Activated CD8-positive, alpha-beta memory T cell treated with anti-CD3 and anti-CD28 coated beads, Interleukin-2, amount 10 ng/mL, durations not matched to agents 7 days and 5 days (primary cell): ENCODE measurements around the gene OR8I2. TPM values are rescaled to one million over a fixed set of nuclear protein-coding genes. Genes with fewer than 3 reads are reported as not detected.
"Not testable (repeated sequence)": the region's sequence is repeated elsewhere in the genome, so short reads cannot be mapped to it uniquely, and the experiment has no call there.

ENCODE experiments used
- ATAC-seq: fragments of 150-1000 bp; cut with Tn5 transposase; one replicate; pipeline ENCODE4 v1.10.0; 2021; ENCODE audit warnings: moderate library complexity
- CTCF ChIA-PET: fragments of 350-600 bp; sonication (Branson Sonifier 250); formaldehyde crosslinking; loops from one replicate; lab custom pipeline; 2021; ENCODE audit warnings: antibody characterized with exemption; lab: Charles Lee
- DNase-seq: peaks from one replicate; pipeline ENCODE4 v3.0.0-alpha.2; 2020
- H3K27ac Mint-ChIP-seq: one replicate; pipeline ENCODE4 v1.8.0; 2021; ENCODE audit warnings: mild to moderate bottlenecking, mixed read lengths
- H3K27me3 Mint-ChIP-seq: one replicate; pipeline ENCODE4 v1.8.0; 2021; ENCODE audit warnings: mixed read lengths
- H3K36me3 Mint-ChIP-seq: one replicate; pipeline ENCODE4 v1.8.0; 2021; ENCODE audit warnings: mild to moderate bottlenecking, mixed read lengths
- H3K4me1 Mint-ChIP-seq: one replicate; pipeline ENCODE4 v1.8.0; 2021; ENCODE audit warnings: mixed read lengths
- H3K4me3 Mint-ChIP-seq: one replicate; pipeline ENCODE4 v1.8.0; 2021; ENCODE audit warnings: mild to moderate bottlenecking, moderate library complexity, mixed read lengths
- H3K9me3 Mint-ChIP-seq: one replicate; pipeline ENCODE4 v1.8.0; 2022; ENCODE audit warnings: low read depth, mixed read lengths
- total RNA-seq, 2 experiments: library from RNA; stranded (reverse); gene quantifications; one replicate each; pipeline ENCODE4 v1.2.3, GENCODE V29; 2021

OR8I2 gene
- total RNA-seq, result not detected

- Mint-ChIP-seq H3K27me3 (no peaks in the 10 kb centered on the region), H3K4me1 (no peaks in the 10 kb centered on the region), H3K27ac (no peak within 1 kb of the TSS), H3K4me3 (no peak within 1 kb of the TSS), H3K9me3 (peaks cover 18% of the 10 kb centered on the region), H3K36me3 (no peaks in the 10 kb centered on the region)
- ATAC-seq (no peak), DNase-seq (no peak)
- CTCF ChIA-PET, result no interaction called here
Observed at GRCh38 chr11:56093008-56093407, at the start of gene OR8I2. Gene OR8I2 (plus strand): TSS chr11:56093308. CDS start chr11:56093308, 0 bp downstream.

DNA sequence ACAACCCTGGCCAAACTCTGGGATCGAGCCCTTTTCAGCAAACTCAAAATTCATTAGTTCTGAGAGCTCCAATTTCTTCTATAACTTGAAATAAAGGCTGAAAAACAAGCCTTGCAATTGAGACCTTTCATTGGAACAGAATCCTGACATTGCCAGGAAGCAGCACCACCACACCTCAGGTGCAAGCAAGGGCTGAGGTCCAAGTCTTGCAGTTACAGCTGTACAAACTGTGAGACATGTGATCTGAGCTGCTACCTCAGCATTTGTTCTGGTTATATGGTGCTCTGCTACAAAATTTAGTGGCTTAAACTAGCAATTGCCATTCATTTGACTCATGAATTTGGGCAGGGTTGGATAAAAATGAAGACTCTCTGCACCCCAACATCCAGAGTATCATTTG is 47.6 kb upstream of the OR8I2 start:
- Mint-ChIP-seq H3K36me3 (no peaks in the 10 kb centered on the region), H3K27me3 (no peaks in the 10 kb centered on the region), H3K4me3 (no peak overlapping the region), H3K27ac (no peak overlapping the region), H3K9me3 (peaks cover 8% of the 10 kb centered on the region), H3K4me1 (no peaks in the 10 kb centered on the region)
- CTCF ChIA-PET, result no interaction called here
- ATAC-seq (no peak), DNase-seq (no peak)

GRCh38 chr11:56048480-56048879 is 44.6 kb upstream of the OR8I2 start:
- Mint-ChIP-seq H3K36me3 (no peaks in the 10 kb centered on the region), H3K9me3 (peaks cover 5% of the 10 kb centered on the region), H3K27ac (no peak overlapping the region), H3K4me3 (no peak overlapping the region), H3K27me3 (no peaks in the 10 kb centered on the region), H3K4me1 (no peaks in the 10 kb centered on the region)
- DNase-seq (no peak), ATAC-seq (no peak)
- CTCF ChIA-PET, result no interaction called here

DNA sequence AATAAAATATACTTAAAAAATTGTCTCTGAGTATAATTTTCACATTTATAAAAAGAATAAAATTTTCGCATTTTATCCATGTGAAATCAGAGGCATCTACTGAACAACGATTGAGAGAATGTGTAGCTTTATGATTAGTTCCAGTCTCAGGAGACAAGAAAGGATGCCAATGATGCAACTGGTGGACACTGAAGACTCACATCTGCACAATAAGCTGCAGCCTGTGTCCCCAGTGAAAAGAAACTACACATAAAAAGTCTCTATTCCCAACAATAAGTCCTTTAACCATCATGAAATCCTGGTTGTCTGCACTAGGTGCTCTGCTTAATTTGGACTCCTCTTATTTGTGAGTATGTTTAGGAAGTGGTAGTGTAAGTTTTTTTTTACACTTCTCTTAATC is 43.6 kb upstream of the OR8I2 start:
- DNase-seq (no peak), ATAC-seq (no peak)
- Mint-ChIP-seq H3K27me3 (no peaks in the 10 kb centered on the region), H3K27ac (no peak overlapping the region), H3K9me3 (peaks cover 2% of the 10 kb centered on the region), H3K36me3 (no peaks in the 10 kb centered on the region), H3K4me3 (no peak overlapping the region), H3K4me1 (no peaks in the 10 kb centered on the region)
- CTCF ChIA-PET, result no interaction called here

GRCh38 chr11:56056366-56056765 is 36.7 kb upstream of the OR8I2 start:
- H3K27me3 Mint-ChIP-seq, H3K4me1 Mint-ChIP-seq, CTCF ChIA-PET, H3K27ac Mint-ChIP-seq, ATAC-seq, H3K36me3 Mint-ChIP-seq, DNase-seq, H3K4me3 Mint-ChIP-seq: not testable (repeated sequence)
- peaks cover 12% of the 10 kb centered on the region for H3K9me3 Mint-ChIP-seq

DNA sequence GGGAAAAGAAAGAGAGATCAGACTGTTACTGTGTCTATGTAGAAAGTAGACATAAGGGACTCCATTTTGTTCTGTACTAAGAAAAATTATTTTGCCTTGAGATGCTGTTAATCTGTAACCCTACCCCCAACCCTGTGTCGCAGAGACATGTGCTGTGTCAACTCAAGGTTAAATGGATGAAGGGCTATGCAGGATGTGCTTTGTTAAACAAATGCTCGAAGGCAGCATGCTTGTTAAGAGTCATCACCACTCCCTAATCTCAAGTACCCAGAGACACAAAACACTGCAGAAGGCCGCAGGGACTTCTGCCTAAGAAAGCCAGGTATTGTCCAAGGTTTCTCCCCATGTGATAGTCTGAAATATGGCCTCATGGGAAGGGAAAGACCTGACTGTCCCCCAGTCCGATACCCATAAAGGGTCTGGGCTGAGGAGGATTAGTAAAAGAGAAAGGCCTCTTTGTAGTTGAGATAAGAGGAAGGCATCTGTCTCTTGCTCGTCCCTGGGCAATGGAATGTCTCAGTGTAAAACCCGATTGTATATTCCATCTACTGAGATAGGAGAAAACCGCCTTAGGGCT is 35.4 kb upstream of the OR8I2 start:
- H3K9me3 Mint-ChIP-seq, result peaks cover 12% of the 10 kb centered on the region
- CTCF ChIA-PET, H3K36me3 Mint-ChIP-seq, H3K4me1 Mint-ChIP-seq, DNase-seq, H3K27me3 Mint-ChIP-seq, ATAC-seq, H3K4me3 Mint-ChIP-seq, H3K27ac Mint-ChIP-seq: not testable (repeated sequence)

DNA sequence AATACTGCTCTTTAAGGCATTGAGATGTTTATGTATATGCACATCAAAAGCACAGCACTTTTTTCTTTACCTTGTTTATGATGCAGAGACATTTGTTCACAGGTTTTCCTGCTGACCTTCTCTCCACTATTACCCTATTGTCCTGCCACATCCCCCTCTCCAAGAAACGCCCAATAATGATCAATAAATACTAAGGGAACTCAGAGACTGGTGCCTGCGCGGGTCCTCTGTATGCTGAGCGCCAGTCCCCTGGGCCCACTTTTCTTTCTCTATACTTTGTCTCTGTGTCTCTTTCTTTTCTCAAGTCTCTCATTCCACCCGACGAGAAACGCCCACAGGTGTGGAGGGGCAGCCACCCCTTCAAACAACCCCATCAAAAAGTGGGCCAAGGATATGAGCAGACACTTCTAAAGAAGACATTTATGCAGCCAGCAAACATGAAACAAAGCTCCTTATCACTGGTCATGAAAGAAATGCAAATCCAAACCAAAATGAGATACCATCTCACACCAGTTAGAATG is 34.8 kb upstream of the OR8I2 start:
- H3K27ac Mint-ChIP-seq, ATAC-seq, H3K27me3 Mint-ChIP-seq, H3K36me3 Mint-ChIP-seq, CTCF ChIA-PET, H3K4me3 Mint-ChIP-seq, H3K4me1 Mint-ChIP-seq, DNase-seq: not testable (repeated sequence)
- H3K9me3 Mint-ChIP-seq, result peaks cover 12% of the 10 kb centered on the region

DNA sequence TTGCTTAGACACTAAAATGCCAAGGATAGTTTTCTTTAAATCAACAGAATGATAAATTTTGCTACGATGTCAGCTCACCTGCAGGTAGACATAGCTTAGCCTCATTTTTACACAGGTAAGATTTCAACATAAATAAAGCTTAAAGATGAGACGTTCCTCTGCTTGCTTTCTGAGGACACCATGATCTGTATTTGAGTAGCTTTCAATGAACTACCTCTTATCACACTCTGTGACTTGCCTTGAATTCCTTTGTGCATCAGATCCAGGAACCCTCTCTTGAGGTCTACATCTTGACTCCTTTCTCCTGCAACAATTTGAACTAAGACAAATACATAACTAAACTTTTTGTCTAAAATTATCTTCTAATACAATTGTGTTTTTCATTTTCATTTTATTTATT is 26.1 kb upstream of the OR8I2 start:
- Mint-ChIP-seq H3K4me1 (no peaks in the 10 kb centered on the region), H3K9me3 (peaks cover 8% of the 10 kb centered on the region), H3K4me3 (no peak overlapping the region), H3K36me3 (no peaks in the 10 kb centered on the region), H3K27me3 (no peaks in the 10 kb centered on the region), H3K27ac (no peak overlapping the region)
- no peak for DNase-seq
- CTCF ChIA-PET, result no interaction called here
- ATAC-seq, result no peak

- no peak for DNase-seq
- ATAC-seq, result no peak
- Mint-ChIP-seq H3K27me3 (no peaks in the 10 kb centered on the region), H3K4me3 (no peak overlapping the region), H3K36me3 (no peaks in the 10 kb centered on the region), H3K9me3 (peaks cover 12% of the 10 kb centered on the region), H3K27ac (no peak overlapping the region), H3K4me1 (no peaks in the 10 kb centered on the region)
- CTCF ChIA-PET, result no interaction called here
Observed at GRCh38 chr11:56089697-56090096, 3.4 kb upstream of the OR8I2 start.

DNA sequence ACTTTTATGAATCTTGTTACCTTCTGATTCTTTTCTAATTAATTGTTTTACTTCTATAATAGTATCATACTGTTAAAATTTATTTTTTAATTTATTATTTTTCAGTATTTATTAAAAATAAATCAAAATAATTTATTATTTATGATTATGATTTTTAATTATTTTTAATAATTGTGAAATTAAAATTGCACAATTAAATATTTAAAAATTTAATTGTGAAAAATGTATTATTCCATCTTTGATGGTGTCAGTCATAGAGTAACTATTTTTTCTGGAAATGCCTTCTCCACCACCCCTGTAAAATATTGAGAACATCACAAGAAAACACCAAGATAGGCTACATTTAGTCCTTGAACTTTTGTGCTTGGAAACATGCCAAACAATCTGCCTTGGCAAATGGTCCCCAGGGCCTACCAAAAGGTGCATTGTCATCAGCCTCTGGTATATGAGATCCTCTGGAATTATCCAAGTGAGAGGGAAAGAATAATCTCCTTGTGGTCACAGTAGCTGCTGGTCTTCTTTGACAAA is 10.2 kb downstream of the OR8I2 start, which contains the start of gene OR8H2:
Gene OR8H2 (plus strand): TSS at position 478 of the 528 bp plus-strand sequence. CDS start 1,356 bp downstream, outside the sequence.
- H3K4me3 Mint-ChIP-seq, result no peak within 1 kb of the TSS
- H3K4me1 Mint-ChIP-seq, result no peaks in the 10 kb centered on the region
- H3K27ac Mint-ChIP-seq, result no peak within 1 kb of the TSS
- H3K27me3 Mint-ChIP-seq, result no peaks in the 10 kb centered on the region
- ATAC-seq, result no peak
- CTCF ChIA-PET, result no interaction called here
- no peaks in the 10 kb centered on the region for H3K36me3 Mint-ChIP-seq
- no peak for DNase-seq
- H3K9me3 Mint-ChIP-seq, result peaks cover 10% of the 10 kb centered on the region

DNA sequence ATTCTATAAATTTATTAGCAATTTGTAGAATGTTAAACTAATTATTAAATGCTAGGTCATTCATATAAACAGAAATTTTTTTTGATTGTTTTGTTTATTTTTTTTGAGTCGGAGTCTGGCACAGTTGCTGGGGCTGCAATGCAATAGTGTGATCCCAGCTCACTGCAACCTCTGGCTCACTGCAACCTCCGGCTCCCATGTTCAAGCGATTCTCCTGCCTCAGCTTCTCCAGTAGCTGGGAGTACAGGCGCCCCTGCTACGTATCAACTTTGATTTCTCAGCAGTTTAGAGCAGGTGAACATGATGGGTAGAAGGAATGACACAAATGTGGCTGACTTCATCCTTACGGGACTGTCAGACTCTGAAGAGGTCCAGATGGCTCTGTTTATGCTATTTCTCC is 29.0 kb downstream of the OR8I2 start, which contains the start of gene OR8H3:
Gene OR8H3 (plus strand): TSS at position 301 of the 400 bp plus-strand sequence. CDS start 0 bp downstream, at position 301.
- Mint-ChIP-seq H3K36me3 (no peaks in the 10 kb centered on the region), H3K4me3 (no peak within 1 kb of the TSS), H3K27me3 (no peaks in the 10 kb centered on the region), H3K27ac (no peak within 1 kb of the TSS), H3K9me3 (peaks cover 13% of the 10 kb centered on the region), H3K4me1 (no peaks in the 10 kb centered on the region)
- CTCF ChIA-PET, result no interaction called here
- DNase-seq (no peak), ATAC-seq (no peak)

DNA sequence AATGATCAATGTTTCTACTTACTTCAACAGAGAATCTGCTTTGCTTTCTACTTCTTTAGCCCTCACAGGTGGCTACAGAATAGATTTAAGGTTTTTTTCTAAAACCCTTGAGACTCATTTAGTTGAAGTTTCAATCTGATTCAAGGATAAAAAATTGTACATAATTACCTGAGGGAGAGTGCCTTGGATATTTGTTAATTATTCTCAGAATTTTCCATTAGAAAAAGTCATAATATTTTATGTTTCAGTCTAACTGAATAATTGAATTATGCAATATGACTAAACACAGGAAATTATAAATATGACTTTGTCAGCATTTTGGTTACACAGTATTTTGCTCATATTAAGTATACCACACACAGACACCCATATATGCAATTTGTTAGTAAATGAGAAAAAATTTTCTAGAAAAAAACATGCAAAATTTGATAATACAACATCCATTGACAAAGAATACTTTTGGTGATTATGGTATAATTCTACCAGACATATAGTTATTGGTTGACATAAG is 47.1 kb downstream of the OR8I2 start, which contains the start of gene OR8J3:
Gene OR8J3 (minus strand): TSS at position 51 of the 511 bp plus-strand sequence. CDS start 2,483 bp downstream, outside the sequence.
- Mint-ChIP-seq H3K9me3 (peaks cover 5% of the 10 kb centered on the region), H3K4me1 (no peaks in the 10 kb centered on the region), H3K27ac (no peak within 1 kb of the TSS), H3K4me3 (no peak within 1 kb of the TSS), H3K27me3 (no peaks in the 10 kb centered on the region), H3K36me3 (no peaks in the 10 kb centered on the region)
- DNase-seq (no peak), ATAC-seq (no peak)
- CTCF ChIA-PET, result no interaction called here

- CTCF ChIA-PET, H3K27me3 Mint-ChIP-seq, DNase-seq, H3K9me3 Mint-ChIP-seq, H3K27ac Mint-ChIP-seq, H3K36me3 Mint-ChIP-seq, ATAC-seq, H3K4me3 Mint-ChIP-seq, H3K4me1 Mint-ChIP-seq: not testable (repeated sequence)
Observed at GRCh38 chr11:56143681-56144080, 50.6 kb downstream of the OR8I2 start.
